ENCODE results near the gene SLC43A1.
A peak's percentile ranks its signal among the peaks of the same experiment; 100 is the strongest.
"Not testable (repeated sequence)": the region's sequence is repeated elsewhere in the genome, so short reads cannot be mapped to it uniquely, and the experiment has no call there.

The SLC43A1 gene

DNA sequence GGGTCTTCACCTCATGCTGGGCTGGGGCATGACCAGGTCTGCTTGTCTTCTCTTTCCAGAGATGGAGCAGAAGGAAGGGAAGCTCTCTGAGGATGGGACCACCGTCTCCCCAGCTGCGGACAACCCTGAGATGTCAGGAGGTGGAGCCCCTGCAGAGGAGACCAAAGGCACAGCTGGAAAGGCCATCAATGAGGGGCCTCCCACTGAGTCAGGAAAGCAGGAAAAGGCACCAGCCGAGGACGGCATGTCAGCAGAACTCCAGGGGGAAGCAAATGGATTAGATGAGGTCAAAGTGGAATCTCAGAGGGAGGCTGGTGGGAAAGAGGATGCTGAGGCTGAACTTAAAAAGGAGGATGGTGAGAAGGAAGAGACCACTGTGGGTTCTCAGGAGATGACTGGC lies 27.1 kb upstream of the SLC43A1 start:
- TF ChIP-seq, protein P1, sequence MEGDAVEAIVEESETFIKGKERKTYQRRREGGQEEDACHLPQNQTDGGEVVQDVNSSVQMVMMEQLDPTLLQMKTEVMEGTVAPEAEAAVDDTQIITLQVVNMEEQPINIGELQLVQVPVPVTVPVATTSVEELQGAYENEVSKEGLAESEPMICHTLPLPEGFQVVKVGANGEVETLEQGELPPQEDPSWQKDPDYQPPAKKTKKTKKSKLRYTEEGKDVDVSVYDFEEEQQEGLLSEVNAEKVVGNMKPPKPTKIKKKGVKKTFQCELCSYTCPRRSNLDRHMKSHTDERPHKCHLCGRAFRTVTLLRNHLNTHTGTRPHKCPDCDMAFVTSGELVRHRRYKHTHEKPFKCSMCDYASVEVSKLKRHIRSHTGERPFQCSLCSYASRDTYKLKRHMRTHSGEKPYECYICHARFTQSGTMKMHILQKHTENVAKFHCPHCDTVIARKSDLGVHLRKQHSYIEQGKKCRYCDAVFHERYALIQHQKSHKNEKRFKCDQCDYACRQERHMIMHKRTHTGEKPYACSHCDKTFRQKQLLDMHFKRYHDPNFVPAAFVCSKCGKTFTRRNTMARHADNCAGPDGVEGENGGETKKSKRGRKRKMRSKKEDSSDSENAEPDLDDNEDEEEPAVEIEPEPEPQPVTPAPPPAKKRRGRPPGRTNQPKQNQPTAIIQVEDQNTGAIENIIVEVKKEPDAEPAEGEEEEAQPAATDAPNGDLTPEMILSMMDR (IDR thresholded peaks at IDR 0.05; ENCODE audit: poor library complexity, severe bottlenecking), result no peak
- no peak overlapping the region for H3K4me3 ChIP-seq (ENCODE audit: severe bottlenecking)
- no peak for DNase-seq (ENCODE audit: low spot score)
- no peak overlapping the region for H3K27ac ChIP-seq (ENCODE audit: poor library complexity, severe bottlenecking)
- no peaks in the 10 kb centered on the region for H3K27me3 ChIP-seq (ENCODE audit: insufficient read depth, poor library complexity, severe bottlenecking)
- H3K9me3 ChIP-seq (ENCODE audit: severe bottlenecking), result no peaks in the 10 kb centered on the region
- no peak for ATAC-seq (ENCODE audit: low read depth)
- H3K36me3 ChIP-seq (ENCODE audit: low read depth), result no peaks in the 10 kb centered on the region
- H3K4me1 ChIP-seq (ENCODE audit: insufficient read depth, poor library complexity, severe bottlenecking), result no peaks in the 10 kb centered on the region

- Histone ChIP-seq H3K9me3 (ENCODE audit: severe bottlenecking) (no peaks in the 10 kb centered on the region), H3K4me1 (ENCODE audit: insufficient read depth, poor library complexity, severe bottlenecking) (no peaks in the 10 kb centered on the region), H3K4me3 (ENCODE audit: severe bottlenecking) (no peak overlapping the region), H3K27ac (ENCODE audit: poor library complexity, severe bottlenecking) (no peak overlapping the region), H3K27me3 (ENCODE audit: insufficient read depth, poor library complexity, severe bottlenecking) (no peaks in the 10 kb centered on the region), H3K36me3 (ENCODE audit: low read depth) (no peaks in the 10 kb centered on the region)
- ATAC-seq (ENCODE audit: low read depth), result no peak
- TF ChIP-seq, protein P1 (IDR thresholded peaks at IDR 0.05; ENCODE audit: poor library complexity, severe bottlenecking), result no peak
- DNase-seq (ENCODE audit: low spot score), result no peak
Measured at GRCh38 chr11:57541169-57541568, 25.7 kb upstream of the SLC43A1 start.

- H3K27ac ChIP-seq (ENCODE audit: poor library complexity, severe bottlenecking), result no peak overlapping the region
- no peak for DNase-seq (ENCODE audit: low spot score)
- TF ChIP-seq, protein P1 (IDR thresholded peaks at IDR 0.05; ENCODE audit: poor library complexity, severe bottlenecking), result no peak
- H3K4me1 ChIP-seq (ENCODE audit: insufficient read depth, poor library complexity, severe bottlenecking), result no peaks in the 10 kb centered on the region
- H3K4me3 ChIP-seq (ENCODE audit: severe bottlenecking), result no peak overlapping the region
- ATAC-seq (ENCODE audit: low read depth), result 0 out of 3 replicates have a peak, but pooled peaks have one; percentile 9
- no peaks in the 10 kb centered on the region for H3K36me3 ChIP-seq (ENCODE audit: low read depth)
- H3K9me3 ChIP-seq (ENCODE audit: severe bottlenecking), result no peaks in the 10 kb centered on the region
- H3K27me3 ChIP-seq (ENCODE audit: insufficient read depth, poor library complexity, severe bottlenecking), result no peaks in the 10 kb centered on the region
Measured at GRCh38 chr11:57539342-57539741, 23.8 kb upstream of the SLC43A1 start.

- DNase-seq (ENCODE audit: low spot score) (no peak), ATAC-seq (ENCODE audit: low read depth) (no peak)
- TF ChIP-seq, protein P1 (IDR thresholded peaks at IDR 0.05; ENCODE audit: poor library complexity, severe bottlenecking), result no peak
- no peaks in the 10 kb centered on the region for H3K36me3 ChIP-seq (ENCODE audit: low read depth)
- no peak within 1 kb of the TSS for H3K4me3 ChIP-seq (ENCODE audit: severe bottlenecking)
- H3K4me1 ChIP-seq (ENCODE audit: insufficient read depth, poor library complexity, severe bottlenecking), result no peaks in the 10 kb centered on the region
- no peaks in the 10 kb centered on the region for H3K9me3 ChIP-seq (ENCODE audit: severe bottlenecking)
- H3K27me3 ChIP-seq (ENCODE audit: insufficient read depth, poor library complexity, severe bottlenecking), result no peaks in the 10 kb centered on the region
- H3K27ac ChIP-seq (ENCODE audit: poor library complexity, severe bottlenecking), result no peak within 1 kb of the TSS
Measured at GRCh38 chr11:57536947-57537619, 21.6 kb upstream of the SLC43A1 start, which contains the start of gene SMTNL1. TSS of gene SMTNL1 (plus strand) at chr11:57537595. CDS start at chr11:57542643, 5,048 bp downstream.

GRCh38 chr11:57534449-57534848 lies 18.9 kb upstream of the SLC43A1 start:
- H3K36me3 ChIP-seq (ENCODE audit: low read depth); ATAC-seq (ENCODE audit: low read depth); H3K4me3 ChIP-seq (ENCODE audit: severe bottlenecking); DNase-seq (ENCODE audit: low spot score); H3K9me3 ChIP-seq (ENCODE audit: severe bottlenecking); H3K27ac ChIP-seq (ENCODE audit: poor library complexity, severe bottlenecking); H3K27me3 ChIP-seq (ENCODE audit: insufficient read depth, poor library complexity, severe bottlenecking); H3K4me1 ChIP-seq (ENCODE audit: insufficient read depth, poor library complexity, severe bottlenecking): not testable (repeated sequence)
